A172 (cell line): Measurements from ENCODE around the gene PFKL. TPM values are rescaled to one million over a fixed set of nuclear protein-coding genes. Genes with fewer than 3 reads are reported as not detected.
"Not testable (repeated sequence)": the region's sequence is repeated elsewhere in the genome, so short reads cannot be mapped to it uniquely, and the experiment has no call there.

ENCODE experiments used
- DNase-seq: peaks from one replicate; pipeline ENCODE4 v3.0.0-alpha.2; 2015; ENCODE audit warnings: low spot score
- total RNA-seq: library from RNA; depleted of rRNA; stranded (reverse); fragments of >200 nt; shearing (Covaris generic); gene quantifications from 2 replicates; pipeline ENCODE4 v1.2.3, GENCODE V29; 2014

The PFKL gene
- total RNA-seq, 1 experiment from 2014 or later = 115 TPM

DNA sequence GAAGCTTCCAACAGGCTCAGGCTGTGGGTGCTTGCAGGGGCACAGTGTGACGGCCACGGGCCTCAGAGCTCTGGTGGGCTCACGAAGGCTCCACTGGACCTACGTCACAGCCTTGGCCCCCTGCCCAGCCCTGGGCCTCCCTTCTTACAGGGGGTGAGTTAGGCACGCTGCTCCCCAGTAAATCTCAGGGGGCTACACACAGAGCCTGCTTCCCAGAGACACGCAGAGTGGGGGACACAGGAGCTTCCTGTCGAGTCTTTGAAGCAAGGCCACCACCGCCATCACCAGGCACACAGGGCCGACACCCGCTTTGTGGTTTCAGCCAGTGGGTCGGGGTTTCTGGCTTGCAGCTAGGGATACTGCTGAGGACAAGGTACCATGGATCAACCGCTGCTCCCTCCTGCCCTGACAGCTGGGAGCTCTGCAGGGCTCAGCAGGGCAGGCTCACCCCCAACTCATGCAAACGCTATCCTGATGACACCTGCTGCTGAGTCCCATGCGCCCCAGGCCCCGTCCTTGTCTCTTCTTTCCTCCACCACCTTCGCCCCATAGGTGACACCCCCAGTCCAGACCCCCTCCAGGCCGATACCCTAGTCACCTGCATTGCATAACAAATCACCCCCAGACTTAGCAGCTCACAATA is 44.8 kb downstream of the PFKL start:
- no peak for DNase-seq

DNA sequence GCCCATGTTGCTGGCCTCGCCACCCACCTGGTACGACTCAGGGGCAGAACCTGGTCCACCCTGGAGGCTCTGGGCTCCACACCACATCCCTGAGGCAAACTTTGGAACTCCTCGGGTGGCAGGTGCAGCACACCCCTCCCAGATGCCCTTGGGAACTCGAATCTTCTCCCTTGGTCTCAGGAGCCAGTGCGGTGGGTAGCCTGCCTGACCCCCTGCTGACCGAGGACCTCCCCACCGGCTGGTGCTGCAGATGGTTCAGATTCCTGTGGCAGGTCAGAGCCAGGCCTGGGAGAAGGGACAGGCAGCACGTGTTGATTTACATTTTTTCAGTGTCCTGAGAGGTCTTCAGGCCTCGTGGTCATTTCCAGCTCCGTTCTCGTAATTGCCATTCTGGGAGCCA is 45.6 kb downstream of the PFKL start:
- DNase-seq = no peak

DNA sequence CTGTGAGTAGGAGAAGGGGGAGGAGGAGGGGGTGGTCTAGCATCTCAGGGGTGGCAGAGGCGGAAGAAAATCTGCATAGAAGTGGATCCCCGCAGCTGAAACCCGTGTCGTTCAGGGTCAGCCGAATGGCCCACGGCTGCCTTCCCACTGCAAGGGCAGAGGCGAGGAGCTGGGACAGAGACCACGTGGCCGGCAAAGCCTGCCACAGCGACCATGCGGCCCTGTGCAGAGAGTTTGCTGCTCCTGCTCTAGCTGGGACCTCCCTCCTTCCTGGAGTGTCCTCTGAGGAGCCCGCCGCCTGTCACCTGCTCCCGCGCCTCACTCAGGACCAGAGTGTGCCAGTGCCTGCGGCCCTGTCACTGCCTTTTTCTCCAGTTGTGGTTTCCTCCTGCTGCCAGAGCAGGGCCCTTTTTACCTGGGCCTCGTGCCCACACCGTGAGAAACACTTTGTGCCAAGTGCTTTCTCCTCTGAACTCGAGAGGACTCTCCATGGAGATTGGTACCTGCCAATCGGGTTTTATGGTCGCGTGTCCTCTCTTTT is 48.1 kb downstream of the PFKL start:
- DNase-seq = no peak

DNA sequence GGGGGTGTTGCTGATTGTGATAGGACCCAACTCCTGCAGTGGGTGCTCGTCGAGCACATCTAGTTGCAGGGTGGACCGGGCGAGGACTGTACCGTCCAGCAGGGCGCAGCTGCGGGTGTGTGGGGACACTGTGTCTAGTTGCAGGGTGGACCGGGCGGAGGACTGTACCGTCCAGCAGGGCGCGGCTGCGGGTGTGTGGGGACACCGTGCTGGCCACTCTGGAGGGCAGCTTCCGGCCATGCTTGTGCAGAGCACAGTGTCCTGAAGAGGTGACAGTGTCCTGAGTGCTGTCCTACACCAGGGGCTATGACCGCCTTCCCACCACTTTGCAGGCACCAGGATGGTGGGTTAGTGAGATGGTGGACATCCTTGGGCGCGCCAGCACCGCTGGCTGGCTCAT is 49.0 kb downstream of the PFKL start:
- no peak for DNase-seq

DNA sequence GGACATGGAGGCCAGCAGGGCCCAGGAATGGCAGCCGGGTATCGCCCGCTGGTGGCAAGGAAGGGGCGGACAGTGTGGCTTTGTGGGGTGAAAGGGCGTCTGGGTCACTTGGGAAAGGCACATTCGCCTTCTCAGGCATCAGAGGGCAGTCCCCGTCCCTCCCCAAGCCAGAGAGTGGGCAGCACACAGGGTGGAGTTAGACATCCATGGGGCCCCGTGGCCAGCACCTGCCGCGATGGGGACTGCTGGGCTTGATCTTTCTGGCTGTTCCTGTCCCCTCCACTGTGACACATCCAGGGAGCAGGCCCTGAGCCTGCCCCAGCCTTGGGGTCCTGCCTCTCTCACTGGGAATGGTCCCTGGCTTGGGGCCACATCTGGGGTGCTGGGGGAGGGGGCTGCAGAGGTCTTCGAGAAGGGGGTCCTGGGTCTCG is 49.6 kb downstream of the PFKL start:
- DNase-seq = no peak

DNA sequence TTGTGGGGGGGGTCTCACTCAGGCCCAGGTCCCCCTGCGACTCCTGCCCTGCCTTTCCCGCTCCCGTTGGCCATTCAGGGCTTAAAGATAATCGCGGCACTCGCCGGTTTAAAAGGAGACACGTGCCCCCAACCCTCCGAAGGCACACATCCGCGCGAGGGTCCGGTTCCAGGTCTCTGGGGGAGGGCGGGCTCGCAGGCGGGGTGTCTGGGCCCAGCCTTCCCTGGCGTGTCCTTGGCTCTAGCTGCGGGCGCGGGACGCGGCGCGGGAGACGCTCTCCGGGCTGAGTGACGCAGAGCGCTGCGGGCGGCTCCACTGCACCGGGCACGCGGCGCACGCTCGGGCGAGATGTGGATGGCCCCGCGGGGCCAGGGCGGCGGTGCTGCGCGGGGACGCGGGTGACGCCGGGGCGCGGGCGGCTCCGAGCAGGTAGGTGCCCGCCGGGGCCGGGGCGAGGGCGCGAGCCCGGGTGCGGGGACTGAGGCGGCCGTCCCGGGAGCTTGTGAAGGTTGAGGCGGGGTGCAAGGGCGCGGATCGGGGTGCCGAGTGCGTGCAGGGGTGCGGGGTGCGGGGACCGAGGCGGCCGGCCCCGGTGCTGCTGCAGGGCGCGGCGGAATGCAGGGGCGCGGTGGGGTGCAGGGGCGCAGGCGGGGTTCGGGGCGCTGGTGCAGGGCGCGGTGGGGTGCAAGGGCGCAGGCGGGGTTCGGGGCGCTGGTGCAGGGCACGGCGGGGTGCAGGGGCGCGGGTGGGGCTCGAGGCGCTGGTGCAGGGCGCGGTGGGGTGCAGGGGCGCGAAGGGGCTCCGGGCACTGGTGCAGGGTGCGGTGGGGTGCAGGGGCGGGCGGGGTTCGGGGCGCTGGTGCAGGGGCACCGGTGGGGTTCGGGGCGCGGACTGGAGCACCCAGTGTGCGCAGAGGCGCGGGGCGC is 50.3 kb downstream of the PFKL start:
- DNase-seq = no peak

DNA sequence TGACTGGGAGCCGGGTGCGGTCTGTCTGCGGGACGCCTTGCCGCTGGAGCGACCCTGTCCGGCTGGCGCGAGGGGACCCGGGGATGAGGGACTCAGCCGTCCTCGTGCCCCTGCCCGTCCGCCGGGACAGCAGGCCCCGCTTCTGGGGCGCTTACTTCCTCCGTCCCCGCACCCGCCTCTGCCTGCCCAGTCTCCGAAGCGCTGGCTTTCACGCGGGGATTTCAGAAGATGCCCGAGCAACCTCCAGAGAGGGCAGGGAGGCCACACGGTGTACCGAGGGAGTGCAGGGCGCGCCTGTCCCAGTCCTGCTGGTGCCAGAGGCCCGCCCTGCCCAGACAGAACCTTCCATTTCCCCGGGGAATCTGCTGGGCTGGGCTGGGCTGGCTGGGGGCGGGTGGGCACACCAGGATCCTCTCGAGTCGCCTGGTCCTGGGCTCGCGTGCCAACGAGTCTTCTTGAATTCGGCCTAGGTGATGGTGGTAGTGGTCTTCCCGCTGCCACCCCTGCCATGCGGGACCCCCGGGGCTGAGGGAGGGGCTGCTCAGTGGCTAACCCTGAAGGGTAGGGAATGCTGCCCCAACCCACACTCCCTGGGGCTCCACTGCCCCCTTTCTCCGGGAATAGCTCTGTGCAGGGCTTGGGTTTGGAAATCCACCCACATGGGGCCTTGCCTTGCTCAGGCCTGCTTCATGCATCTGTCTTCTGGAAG is 51.1 kb downstream of the PFKL start:
- no peak for DNase-seq

DNA sequence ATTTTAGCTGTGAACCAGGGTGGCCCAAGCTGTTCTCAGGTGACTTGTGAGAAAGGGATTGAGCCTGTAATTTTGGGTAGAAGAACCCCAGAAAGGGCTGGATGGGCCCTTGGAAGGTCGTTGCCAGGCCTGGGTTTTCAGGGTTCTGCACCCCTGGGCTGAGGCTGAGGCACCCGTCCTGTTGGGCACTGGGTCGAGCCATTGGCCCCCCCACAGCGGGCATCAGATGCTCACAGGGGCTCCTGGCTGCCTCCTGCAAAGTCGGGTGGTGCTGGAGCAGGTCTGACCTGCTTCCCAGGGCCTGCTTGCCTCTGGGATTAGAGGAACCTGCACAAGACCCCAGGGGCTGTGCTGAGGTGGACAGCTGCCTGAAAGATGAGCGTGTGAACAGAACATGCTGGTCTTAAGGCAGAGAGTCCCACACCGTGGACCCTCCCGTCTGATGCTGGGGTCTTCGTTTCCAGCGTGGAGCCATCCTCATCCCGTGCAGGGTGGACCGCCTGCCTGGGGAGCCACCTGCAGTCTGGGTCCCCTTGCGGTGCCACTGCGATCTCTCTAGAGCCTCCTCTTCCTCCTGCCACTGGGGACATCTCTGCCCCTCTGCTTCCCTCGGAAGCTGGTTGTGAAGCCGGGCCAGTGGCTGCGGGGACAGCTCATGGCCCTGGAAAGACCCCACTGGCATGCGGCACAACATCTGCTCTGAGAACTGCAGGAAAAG is 51.8 kb downstream of the PFKL start:
- DNase-seq = no peak

DNA sequence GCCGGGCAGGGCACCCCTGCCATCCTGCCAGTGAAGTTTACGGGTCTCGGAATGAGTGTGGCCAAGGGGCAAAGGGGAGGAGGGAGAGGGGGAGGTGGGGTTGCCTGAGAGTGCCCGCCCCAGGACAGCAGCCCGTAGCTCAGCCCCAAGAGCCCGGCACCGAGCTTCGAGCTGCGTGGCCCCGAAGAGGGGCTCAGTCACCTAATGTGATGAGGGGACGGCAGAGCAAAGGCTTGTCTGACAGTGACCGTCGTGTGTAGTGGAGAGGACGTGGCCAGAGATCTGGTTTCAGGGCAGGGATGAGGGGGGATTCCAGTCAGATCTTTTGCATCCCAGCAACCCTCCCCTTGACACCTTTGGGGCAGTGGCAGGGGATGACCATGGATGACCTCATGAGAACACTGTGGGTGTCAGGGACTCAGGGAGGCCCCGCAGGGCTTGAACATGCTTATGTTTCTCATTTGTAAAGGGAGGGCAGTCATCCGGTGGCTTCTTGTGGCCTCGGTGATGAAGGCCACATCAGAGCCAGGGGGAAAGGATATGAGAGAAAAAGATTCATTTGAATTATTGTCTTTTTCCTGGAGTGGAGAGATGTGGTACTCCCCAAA is 52.5 kb downstream of the PFKL start:
- no peak for DNase-seq

DNA sequence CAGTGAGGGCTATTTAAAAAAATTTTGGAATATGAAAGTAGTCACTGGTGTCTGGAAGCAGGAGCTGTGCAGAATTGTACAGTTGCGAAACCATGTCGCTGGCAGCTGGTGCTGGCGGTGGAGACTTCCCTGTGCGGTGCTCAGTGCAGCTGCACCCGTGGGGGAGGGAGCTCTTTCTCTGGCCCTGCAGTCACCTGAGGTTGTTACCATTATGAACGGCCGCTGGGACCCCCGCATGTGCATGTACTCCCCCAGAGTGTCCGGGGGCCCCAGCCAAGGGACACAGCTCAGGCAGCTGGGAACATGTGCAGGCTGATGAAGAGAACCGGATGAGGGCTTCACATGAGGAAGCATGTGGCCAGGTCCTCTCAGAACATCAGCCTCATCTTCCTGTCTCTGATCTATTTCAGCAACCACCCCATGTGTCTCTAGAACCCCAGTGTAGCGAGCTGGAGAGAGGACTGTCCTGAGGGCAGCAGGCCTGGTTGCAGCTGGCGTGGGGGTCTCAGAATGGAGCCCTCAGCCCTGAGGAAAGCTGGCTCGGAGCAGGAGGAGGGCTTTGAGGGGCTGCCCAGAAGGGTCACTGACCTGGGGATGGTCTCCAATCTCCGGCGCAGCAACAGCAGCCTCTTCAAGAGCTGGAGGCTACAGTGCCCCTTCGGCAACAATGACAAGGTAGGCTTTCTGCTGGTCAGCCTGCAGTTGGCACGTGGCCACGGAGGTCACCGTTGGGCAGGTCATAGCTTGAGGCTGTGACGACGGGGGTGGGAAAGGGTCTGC is 53.5 kb downstream of the PFKL start, which contains the start of gene TRPM2:
Gene TRPM2 (plus strand): TSS at position 431 of the 780 bp plus-strand sequence. CDS start 80 bp downstream, at position 511.
- DNase-seq = no peak

DNA sequence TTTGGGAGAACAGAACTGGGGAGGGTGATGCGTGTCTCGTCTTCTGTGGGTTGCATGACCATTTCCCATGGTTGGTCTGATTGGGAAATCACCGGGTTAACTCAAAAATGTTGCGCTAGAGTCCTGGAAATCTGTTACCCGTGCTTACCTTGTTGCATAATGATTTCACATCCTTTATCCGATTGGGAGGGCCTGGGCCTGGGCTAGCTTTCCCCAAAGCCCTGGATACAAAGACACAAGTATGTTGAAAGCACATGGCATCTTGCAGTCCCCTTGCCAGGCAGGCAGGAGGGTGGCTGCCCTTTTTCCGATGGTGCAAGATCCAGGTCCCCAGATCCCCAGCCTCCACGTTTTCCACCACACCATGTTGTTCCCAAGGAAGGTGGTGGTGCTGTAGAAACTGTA is 54.1 kb downstream of the PFKL start:
- no peak for DNase-seq

DNA sequence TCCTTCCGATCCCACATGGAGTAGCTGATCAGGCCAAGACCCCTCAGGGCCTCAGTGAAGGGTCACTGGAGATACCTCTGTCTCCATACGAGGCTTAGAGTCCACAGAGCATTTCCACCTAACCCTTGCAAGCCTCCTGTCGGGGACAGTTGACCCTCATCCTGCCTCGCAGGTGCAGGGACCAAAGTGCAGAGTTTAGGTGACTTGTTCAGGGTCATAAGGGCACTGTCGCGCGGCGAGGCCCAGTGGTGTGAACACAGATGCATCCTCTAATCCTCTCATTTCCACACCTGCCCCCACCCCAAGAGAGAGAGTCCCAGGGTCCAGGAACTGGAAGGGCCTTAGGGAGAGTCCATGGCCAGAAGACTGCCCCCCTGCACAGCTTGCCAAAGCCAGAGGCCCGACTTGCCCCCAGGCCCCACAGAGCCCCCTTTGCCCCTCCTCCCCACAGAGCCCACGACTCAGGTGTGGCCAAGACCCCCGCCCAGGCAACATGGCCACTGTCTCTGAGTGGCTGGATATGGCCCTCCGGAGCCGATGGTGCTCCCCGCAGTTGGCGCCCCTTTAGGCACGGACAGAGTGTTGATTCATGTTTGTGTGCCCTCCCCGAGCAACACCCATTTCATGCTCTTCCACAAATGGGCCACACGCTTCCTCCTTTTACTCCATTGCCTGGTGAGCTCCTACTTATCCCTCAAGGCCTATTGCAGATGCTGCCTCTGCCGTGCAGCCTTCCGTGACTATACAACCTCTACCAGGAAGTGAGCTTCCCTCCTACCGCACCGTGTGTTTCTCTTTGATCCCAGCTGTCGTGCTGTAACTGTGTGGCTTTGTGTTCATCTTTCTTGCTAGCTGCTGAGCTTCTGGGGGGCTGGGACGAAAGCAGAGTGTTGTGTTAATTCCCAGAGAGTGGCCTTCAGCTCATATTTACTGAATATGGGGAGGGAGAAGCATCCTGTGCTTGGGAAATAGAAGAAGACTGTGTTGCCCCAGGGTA is 55.2 kb downstream of the PFKL start:
- no peak for DNase-seq

DNA sequence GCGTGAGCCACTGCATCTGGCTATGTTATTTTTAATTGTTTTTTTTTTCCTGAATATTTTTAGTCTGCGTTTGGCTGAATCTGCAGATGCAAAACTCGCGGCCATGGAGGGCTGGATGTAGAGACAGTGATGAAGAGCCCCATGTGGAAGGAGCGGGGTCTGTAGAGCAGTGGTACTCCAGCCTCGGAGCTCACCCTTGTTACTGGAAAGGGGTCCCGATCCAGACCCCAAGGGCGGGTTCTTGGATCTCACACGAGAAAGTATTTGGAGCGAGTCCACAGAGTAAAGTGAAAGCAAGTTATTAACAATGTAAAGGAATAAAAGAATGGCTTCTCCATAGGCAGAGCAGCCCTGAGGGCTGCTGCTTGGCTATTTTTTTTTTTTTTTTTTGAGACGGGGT is 56.3 kb downstream of the PFKL start:
- no peak for DNase-seq

DNA sequence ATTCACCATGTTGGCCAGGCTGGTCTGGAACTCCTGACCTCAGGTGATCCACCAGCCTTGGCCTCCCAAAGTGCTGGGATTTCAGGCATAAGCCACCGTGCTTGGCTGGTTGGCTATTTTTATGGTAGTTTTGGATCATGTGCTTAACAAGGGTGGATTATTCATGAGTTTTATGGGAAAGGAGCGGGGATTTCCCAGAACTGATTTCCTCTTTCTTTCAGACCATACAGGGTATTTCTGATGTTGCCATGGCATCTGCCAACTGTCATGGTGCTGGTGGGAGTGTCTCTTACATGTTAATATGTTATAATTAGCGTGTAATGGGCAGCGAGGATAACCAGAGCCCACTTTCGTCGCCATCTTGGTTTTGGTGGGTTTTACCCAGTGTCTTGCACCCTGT is 56.8 kb downstream of the PFKL start:
- peak; percentile 57 for DNase-seq

DNA sequence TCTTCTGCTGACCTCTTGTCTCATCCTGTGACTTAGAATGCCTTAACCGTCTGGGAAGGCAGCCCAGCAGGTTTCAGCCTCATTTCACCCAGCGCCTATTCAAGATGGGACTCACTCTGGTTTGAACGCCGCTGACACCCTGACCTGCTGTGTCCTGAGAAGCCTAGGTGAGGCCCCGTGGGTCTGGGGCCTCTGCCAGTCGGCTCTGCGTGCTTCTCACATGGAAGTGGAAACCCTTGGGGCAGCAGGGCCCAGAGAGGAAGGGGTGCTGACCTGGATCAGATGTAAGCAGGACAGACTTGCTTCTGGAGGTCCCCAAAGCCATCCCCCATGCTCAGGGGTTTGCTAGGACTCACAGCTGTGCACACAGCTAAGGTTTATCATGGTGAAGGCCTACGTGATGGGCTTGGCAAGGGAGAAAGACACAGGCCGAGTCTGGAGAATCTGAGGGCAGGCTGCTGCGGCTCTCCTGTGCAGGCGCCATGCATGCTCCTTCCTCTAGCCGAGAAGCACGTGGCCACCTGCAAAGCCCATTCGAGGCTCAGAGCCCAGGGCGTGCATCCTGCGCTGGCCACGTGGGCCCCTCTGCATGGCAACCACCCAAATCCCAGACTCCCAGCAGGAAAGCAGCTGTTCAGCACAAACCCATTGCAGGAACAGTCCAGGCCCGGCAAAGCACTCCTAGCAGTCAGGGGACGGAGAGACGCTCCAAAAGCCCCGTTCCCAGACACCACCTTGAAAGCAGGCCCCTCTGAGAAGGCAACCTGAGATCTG is 57.4 kb downstream of the PFKL start:
- DNase-seq = no peak

DNA sequence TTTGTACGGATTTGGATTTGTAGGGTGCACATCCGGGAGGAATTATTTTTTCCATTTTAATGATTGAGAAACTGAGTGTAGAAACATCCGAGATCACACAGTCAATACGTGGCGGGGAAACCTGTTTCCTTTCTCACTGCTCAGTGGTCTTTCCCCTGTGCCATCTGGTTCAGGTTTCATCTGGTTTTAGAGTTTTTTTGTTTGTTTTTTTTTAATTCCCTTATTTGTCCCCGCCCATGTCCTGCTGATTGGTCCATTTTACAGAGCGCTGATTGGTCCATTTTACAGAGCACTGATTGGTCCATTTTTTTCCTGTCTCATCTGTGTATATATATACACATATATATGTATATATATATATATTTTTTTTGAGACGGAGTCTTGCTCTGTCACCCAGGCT is 59.5 kb downstream of the PFKL start:
- no peak for DNase-seq

DNA sequence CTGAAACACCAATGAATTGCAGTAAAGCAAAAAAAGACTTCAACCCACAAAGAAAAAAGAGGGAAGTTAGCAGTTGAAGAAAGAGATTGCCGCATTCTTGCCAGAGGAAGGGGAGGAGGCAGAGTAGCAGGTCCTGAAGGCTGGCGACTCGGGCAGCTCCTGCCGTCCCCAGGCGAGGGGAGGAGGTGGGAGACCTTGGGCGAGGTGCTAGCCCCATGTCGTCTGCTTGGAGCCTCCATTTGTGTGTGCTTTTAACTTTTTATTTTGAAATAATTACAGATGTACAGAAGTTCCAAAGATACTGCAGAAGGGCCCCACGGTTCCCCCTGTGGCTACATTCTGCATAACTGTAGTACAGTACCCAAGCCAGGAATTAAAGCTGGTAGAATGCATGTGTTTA is 60.3 kb downstream of the PFKL start:
- no peak for DNase-seq

DNA sequence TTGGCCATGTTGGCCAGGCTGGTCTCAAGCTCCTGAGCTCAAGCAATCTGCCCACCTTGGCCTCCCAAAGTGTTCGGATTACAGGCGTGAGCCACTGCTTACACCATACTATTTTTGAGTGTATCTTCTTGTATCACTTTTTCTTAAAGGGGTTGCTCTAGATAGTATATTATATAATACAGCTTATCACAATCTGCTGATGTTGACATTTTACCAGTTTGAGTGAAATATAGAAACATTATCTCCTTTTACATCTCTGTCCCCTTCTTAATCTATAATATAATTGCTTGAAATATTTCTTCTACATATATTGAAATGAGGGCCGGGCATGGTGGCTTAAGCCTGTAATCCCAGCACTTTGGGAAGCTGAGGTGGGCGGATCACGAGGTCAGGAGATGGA is 62.0 kb downstream of the PFKL start:
- not testable (repeated sequence) for DNase-seq
